ENCODE measurements around the gene DNAJA3. TPM values are rescaled to one million over a fixed set of nuclear protein-coding genes. Genes with fewer than 3 reads are reported as not detected.

DNAJA3 gene
- total RNA-seq, 1 donor from 2014 or later: 35.2 TPM

DNA sequence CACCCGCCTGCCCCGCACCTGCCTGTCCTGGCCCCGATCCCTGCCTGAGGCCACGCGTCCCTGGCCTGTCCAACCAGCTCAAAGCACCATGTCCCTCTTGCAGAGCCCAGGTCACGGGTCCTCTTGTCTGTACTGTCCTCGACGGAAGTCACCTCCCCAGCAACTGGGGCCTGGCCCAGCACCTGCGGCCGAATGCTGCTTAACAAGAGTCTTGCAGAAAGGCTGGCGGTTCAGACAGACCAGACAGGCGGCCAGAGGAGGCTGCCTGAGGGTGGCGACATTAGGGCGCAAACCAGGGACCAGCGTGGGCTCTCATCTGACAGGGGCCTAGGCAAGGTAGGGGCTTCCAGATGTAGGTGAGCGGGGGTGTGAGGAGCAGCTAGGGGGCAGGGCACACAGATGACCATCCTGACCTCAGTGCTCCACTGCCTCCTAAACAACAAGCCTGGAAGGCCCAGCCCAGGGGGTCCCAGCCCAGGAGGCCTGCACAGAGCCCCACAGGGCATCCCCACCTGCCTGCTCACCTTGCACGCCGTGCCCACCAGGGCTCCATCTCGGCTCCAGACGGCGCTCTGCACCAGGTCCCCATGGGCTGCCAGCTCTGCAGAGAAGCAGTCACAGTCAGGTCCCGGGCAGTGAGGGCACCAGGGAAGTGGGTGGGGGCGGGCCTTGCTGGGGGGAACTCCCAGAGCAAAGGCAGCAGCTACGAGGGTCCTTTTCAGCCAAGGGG lies 20.5 kb upstream of the DNAJA3 start:
- no peak for DNase-seq (ENCODE audit: extremely low read depth, low read depth, low spot score)

DNA sequence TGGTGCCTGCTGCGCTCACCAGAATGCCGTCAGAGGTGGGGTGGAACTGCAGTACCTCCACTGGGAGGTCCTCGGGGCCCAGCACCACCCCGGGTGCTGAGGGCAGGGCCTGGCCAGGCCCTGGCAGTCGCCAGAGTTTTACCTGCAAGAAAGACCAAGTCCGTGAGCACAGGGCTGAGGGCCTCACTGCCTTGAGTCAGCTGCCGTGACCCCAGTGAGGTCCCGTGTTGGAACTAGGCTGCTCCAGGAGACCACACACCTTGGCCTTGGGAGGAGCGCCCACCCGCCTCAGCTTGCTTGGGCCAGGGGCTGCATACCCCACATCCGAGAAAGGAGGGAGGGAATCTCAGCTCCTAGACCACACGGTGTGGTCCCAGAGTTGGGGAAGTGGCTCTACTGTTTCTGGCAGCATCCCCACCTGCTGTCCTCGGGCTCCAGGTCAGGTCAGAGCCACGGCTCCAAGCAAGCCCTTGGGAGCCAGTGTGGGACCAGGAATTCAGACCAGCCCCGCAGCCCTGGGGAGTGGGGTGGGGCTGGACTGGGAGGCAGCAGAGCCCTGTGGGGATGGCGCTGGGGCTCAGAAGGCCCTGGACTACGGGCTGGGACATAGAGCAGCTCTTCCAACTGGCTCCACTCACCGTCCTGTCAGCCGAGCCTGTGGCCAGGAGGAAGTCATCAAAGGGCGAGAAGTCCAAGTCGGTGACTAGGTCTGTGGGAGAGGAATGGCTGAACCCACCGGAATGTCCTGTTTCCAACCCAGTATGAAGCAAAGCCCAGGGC lies 17.9 kb upstream of the DNAJA3 start:
- no peak for DNase-seq (ENCODE audit: extremely low read depth, low read depth, low spot score)

DNA sequence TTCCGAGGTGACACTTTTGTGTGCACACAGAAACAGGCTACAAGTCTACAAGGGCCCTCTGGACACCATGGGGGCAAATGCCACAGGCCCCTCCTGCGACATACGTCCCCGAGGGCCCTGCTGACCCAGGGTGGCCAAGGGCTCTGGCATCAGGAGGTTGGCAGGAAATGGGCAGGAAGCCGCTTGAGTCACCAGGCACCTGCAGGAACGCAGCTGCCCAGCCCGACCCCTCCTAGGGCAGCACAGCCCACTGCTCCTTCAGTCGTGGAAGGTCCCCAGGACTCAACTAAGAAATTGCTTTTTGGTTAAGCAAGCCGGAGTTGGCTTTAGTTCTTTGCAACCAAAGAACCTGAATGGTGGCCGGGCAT lies 17.4 kb upstream of the DNAJA3 start:
- no peak for DNase-seq (ENCODE audit: extremely low read depth, low read depth, low spot score)

DNA sequence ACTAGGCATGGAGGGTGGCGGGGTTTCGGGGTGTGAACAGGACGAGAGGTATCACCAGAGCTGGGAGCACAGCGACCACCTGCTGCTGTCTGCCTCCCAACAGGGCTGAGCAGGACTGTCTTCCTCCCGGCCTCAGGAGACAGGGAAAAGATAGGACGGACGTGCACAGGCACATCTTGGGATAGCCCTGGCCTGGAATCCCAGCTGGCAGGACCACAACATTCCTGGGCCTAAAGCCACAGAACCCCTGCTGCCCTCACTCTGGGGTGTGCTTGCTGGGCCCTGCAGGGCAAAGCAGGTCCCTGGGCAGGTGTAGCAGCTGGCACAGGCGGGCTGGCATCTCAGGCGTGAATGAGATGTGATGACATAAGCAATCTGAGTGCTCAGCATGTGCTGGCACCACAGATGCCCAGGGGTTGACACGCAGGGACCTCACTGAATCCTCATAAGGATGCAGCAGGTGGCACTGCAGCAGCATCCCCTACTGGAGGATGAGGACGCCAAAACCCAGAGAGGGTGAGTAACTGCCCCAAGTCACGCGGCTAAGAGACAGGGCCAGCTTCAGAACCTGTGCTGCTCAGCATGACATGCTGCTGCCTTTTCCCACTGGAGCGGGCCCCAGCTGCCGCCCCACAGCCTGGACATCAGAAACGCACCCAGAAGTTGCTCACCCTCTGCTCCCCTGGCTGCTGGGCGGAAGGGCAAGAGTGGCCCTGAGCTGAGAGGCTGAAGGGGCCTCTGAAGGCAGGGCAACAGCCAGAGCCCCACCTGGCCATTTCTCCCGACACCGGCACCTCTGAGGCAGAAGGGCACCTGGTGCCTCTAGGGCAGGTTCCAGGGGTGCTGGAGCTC lies 16.4 kb upstream of the DNAJA3 start:
- no peak for DNase-seq (ENCODE audit: extremely low read depth, low read depth, low spot score)

DNA sequence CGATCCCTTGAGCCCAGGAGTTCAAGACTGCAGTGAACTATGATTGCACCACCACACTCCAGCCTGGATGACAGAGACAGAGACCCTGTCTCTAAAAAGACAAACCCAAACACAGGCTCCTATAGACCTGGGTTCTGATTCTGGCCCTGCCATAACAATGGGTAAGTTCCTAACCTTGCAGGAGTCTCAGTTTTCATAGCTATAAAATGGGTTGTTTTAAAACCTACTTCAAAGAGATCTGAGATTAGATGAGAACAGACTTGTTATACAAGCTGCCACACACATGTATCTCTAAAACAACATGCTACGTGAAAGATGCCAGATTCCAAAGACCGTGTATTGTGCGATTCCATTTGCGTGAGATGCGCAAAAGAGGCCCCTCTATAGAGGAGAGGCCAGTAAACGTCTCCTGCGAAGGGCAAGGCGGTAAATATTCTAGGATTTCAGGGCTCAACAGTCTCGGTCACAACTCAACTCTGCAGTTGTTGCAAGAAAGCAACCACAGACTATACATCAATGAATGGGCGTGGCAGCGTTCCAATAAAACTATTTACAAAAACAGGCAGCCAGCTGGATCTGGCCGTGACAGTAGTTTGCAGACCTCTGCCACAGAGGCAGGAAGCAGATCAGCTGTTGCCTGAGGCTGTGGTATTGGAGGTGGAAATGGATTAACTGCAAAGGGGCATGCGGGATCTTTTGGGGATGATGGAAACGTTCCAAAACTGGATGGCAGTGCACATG lies 15.2 kb upstream of the DNAJA3 start:
- DNase-seq (ENCODE audit: extremely low read depth, low read depth, low spot score): no peak

DNA sequence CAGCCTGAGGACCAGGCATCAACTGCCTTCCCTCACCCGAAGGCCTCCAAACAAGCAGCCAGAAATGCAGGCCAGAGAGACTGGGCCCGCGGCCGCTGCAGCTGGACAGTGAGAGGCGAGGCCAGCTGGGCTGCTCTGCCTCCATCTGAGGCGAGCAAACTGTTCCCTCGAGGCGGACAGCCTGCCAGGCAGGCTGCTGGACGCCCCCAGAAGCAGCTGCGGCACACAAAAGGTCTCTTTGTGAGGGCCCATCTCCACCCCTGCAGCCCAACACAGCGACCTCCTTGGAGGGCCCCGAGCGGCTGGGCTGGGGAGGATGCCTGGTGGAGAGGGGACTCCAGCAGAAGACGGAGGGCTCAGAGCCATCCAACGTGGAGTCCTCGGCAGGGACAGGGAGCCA lies 14.0 kb upstream of the DNAJA3 start:
- DNase-seq (ENCODE audit: extremely low read depth, low read depth, low spot score): no peak

DNA sequence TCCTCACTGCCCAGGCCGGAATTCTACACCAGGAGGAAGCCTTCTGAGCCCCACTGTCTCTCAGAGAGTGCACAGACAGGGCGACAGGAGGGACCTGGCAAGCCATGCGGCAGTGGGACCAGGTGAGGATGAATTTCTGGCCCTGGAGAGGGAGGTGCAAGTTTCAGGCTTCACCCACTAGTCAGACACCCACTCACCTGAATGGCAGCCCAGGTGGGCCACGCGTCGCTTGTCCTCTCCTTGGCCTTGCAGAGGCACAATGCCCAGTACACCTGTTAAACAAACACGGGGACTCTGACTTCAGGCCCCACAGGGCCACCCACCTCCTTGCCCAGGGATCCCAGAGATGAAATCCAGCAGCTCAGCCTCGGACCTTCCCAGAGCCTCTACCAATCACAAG lies 13.5 kb upstream of the DNAJA3 start:
- no peak for DNase-seq (ENCODE audit: extremely low read depth, low read depth, low spot score)

DNA sequence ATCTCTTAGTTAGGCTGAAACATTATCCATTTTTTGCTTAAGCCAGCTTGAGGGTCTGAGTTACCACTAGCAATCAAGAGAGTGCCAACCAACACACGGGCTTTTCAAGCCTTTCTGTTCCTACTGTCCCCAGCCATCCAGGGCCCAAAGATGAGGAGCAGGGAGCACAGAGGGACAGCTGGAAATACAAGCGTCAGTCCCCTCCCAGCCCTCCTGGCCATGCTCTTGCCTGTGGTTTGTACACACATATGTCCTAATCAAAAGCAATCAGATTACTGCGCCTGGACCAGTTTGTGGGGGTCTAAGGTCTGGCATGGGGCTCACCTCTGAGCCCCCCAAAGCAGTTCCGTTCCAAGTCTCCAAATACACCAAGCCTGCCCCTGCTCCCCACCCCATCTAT lies 12.8 kb upstream of the DNAJA3 start:
- no peak for DNase-seq (ENCODE audit: extremely low read depth, low read depth, low spot score)

DNA sequence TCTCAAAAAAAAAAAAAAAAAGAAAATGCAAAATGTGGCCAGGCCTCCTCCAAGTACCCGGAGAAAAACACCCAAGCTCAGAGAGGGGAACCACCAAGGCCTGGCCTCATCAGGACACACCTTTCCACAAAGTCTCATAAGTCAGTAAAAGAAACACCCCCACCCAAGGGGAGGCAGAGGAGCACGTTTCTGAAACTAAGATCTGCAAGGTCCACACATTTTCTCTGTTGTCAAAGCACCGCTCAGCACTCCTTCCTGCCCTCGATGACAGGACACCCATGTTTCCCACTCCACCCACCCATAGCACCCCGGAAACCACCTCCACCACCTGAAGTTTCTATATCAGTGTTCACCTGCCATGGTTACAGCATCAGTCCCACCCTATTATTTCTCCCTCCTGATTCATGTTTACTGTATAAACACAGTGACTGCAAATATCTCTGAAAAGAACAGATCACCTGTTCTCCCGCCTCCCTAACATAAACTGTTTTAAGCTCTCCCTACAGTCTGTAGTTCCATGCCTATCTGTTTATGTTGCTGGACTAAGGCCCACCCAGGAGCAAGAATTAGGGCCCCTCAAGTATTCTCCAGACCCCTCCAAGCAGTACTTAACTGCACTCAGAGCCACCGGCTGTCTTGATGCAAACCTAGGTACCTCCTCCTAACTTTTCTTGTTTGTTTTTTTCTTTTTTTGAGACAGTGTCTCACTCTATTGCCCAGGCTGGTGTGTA lies 11.3 kb upstream of the DNAJA3 start:
- no peak for DNase-seq (ENCODE audit: extremely low read depth, low read depth, low spot score)

DNA sequence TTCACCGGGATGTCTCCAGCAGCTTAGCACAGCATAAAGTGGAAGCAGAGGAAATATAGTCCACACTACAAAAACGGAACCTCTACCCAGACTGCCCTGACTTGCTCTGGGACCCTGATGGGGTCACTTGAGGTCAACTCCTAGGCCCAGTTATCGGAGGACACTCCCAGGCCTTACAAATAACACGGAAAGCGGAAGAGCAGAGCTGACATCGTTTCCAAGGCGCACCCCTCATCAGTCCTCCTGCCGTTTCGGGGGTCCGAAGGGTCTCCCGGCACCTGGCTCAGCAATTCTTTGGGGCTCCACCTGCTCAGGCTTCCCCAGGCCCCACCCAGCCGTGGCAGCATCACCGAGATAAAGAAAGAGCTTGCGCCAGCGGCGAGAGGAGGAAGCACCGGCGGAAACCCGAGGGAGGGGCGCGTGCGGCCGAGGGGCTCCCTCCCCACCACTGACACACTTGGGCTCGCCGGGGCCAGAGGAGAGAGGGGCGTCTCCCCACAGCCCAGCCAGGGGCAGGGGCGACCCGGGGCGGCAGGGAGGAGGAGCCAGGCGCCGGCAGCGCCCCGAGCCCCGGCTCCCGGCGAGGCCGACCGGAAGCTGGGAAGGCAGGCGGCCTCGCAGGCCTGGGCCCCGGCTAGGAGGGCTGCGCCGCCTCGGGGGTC lies 10.0 kb upstream of the DNAJA3 start:
- no peak for DNase-seq (ENCODE audit: extremely low read depth, low read depth, low spot score)

DNA sequence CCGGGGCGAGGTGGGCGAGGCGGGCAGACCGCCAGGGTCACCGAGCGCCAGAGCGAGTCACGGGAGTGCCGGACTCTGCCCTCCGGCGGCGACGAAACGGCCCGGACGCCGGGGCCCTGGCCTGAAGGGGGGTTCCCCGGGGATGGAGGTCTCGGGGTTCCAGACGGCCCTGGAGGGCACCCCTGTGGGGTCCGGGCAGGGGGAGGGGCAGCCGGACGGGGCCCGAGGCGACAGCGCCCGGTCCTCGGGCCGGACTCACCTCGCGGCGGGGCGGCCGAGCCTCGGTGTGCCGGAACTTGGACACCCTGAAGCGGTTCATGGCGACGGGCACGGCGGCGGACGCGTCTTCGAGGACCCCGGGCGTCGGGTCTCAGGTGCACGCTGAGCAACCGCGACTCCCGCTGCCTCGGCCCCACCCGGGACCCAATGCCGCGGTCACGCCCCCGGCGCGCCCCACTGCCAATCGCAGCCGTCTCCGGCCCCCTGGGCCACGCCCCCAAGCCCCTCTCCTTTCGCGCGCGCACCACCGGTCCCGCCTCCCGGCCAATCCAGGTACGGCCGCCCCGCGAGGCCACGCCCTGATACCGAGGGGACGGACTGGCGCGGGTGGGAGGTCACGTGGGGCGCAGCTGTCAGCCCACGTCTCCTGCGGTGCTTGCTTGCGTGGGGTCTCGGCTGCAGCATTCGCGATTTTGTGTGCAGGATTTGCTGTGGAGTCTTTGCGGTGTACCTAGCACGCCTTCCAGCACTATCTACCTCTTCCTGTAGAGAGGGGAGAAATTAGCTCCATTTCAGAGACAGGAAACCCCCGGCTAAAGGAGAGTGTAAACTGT lies 9.3 kb upstream of the DNAJA3 start, which contains the start of gene CORO7:
Gene CORO7 (minus strand): TSS at position 397 of the 833 bp plus-strand sequence. CDS start 78 bp downstream, at position 319.
- no peak for DNase-seq (ENCODE audit: extremely low read depth, low read depth, low spot score)

DNA sequence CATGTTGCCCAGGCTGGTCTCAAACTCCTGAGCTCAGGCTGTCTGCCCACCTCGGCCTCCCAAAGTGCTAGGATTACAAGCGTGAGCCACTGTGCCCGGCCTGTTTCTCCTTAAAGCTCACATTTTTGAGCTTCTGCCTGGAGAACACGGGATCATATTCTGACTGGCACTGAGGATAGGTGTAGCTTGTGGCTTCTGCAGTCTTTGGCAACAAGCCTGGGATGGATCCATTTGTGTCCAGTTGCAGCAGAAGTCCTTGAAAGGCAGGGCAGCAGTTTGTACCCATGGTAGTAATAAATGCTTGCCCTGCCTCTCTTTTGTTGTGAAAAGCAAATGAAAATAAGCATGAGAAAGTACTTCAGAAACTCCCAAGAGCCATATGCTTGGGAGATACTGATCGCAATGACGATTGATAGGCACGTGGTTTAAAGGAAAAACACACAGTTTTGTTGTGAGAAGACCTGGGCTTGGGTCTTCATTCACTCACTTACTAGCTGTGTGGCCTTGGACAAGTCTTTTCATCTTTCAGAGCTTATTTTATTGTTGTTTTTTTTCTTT lies 6.2 kb upstream of the DNAJA3 start:
- no peak for DNase-seq (ENCODE audit: extremely low read depth, low read depth, low spot score)

DNA sequence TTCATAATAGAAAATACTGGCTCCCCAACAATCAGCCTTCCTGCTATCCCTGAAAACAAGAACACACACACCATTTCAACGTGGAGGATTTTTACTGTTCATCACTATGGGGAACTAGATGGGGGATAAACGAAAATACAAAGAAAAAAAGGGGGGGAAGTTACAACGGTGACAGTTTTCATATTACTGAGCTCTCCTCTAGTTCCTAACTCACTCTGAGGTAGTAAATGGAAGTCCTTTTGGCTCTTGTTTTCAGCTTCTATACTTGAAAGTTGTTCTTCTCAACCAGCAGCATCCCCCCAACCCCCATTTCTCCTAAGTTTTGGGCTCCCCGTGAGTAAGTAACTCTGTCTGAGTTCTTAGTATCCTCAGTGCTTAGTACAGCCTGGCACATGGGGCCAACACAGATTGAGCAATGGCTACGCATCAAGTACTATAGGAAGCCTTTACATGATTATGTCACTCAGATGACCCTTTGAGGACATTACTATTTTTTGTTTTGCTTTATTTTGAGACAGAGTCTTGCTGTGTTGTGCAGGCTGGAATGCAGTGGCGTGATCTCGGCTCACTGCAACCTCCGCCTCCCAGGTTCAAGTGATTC lies 5.1 kb upstream of the DNAJA3 start:
- DNase-seq (ENCODE audit: extremely low read depth, low read depth, low spot score): no peak

DNA sequence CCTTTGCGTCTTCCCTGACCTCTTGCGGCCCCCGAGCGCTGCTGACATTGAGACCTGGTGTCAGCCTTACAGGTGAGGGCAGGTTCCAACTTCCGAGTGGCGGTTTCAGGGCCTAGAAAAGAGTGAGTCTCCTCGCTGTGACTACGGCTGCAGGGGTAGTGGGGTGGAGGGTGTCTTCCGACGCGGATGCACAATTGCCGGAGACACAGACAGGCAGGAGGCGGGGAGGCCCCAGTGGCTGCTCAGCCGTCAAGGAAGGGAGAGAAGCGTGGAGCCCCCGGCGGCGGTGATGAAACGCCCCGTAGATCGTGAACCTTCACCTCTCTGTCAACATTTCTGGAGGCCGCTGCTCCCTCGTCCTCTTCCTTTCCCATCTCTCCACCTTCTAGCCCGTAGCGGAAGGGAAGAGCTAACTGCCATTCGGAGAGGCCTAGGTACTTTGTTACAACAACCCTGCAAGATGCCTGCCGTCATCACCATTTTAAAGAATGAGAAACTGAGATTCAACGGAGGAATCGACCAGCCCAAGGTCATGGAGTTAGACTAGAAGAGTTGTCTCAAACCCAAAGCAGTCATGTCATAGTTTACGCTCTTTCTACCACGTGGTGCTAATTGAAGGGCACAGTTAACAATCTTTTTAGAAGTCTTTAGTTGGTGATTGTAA lies 485 bp downstream of the DNAJA3 start:
- no peak for DNase-seq (ENCODE audit: extremely low read depth, low read depth, low spot score)

DNA sequence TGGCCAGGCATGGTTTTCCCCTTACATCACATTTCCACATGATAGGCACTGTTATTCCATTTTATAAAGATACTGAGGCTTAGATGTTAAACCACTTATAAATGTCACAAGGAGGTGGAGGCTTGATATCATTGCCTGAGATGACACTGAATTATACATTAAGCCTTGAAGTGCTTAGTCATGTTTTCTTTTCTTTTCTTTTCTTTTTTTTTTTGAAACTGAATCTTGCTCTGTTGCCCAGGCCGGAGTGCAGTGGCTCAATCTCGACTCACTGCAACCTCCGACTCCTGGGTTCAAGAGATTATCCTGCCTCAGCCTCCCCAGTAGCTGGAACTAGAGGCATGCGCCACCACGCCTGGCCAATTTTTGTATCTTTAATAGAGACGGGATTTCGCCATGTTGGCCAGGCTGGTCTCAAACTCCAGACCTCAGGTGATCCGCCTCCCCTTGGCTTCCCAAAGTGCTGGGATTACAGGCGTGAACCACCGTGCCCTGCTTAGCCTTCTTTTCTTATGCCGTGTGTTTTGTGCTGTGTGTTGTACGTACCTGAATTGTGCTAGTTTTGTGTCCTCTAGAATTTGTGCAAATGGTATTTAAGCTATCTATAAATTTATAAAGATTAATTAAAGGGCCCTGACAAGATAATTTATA lies 1.2 kb downstream of the DNAJA3 start:
- no peak for DNase-seq (ENCODE audit: extremely low read depth, low read depth, low spot score)

DNA sequence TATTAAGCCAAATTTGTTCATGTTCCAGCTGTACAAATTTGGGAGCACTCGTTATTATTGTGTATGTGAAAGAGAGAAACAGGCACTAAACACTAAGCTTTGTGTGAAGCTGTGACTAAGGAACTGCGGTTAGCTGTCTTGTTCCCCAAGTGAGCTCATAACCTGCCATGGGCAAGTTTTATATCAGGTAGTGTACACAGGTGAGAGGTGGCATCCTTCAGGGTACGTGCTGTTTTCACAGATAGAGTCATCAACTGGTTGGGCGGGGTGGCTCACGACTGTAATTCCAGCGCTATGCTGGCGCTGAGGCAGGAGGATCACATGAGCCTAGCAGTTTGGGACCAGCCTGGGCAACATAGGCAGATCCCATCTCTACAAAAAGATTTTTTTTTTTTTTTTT lies 2.8 kb downstream of the DNAJA3 start:
- DNase-seq (ENCODE audit: extremely low read depth, low read depth, low spot score): no peak

DNA sequence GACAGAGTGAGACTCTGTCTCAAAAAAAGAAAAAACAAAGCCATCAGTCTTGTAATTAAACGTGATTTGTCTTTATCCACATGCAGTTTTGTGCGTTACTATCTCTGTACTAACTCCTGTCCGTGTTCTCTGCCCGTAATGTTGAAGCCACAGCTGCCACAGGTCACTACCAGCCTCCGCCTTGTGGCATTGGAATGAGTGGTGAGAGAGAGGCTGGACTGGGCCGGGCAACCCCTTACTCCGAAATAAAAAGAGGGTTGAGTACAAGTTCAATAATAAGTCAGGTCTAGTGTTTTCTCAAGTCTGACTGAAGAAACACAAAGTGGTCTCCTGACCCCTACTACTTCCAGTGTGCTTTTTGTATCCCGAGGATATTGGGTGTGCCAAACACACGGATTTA lies 5.4 kb downstream of the DNAJA3 start:
- DNase-seq (ENCODE audit: extremely low read depth, low read depth, low spot score): no peak
